Loucy (cell line): Measurements from ENCODE around the gene ZMAT5.

Experiments used
- CTCF ChIP-seq: fragments of 200-600 bp; sonication (generic); conservative IDR thresholded peaks from 2 replicates; pipeline ENCODE4 v1.5.1; 2014; ENCODE audit warnings: mild to moderate bottlenecking, antibody characterized with exemption, low read length
- EZH2phosphoT487 ChIP-seq: fragments of 200-600 bp; IDR thresholded peaks from 2 replicates; pipeline ENCODE4 v1.6.1; 2018; ENCODE audit warnings: antibody characterized with exemption, mild to moderate bottlenecking, moderate library complexity, borderline replicate concordance

GRCh38 chr22:29773233-29773632, 6.4 kb upstream of the ZMAT5 start:
- TF ChIP-seq CTCF (no peak), EZH2phosphoT487 (no peak)
